Measurements from ENCODE around the gene AP1B1.
"Not testable (repeated sequence)": the region's sequence is repeated elsewhere in the genome, so short reads cannot be mapped to it uniquely, and the experiment has no call there.

DNA sequence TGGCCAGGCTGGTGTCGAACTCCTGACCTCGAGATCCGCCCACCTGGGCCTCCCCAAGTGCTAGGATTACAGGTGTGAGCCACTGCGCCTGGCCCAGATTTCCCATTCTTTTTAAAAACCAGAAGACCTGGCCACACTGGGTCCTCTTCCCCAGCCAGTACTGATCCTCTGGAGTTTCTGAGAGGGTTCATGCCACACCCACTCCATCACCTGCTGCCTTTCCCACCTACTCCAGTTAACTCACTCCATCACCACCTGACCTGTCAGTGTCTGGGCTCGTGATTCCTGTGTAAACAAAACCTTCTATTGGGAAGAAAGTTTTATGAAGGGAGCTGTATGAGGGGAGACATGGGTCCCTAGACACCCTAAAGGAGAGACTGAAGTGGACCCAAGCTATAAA, 30.3 kb upstream of the AP1B1 start:
- TF ChIP-seq, protein P1, sequence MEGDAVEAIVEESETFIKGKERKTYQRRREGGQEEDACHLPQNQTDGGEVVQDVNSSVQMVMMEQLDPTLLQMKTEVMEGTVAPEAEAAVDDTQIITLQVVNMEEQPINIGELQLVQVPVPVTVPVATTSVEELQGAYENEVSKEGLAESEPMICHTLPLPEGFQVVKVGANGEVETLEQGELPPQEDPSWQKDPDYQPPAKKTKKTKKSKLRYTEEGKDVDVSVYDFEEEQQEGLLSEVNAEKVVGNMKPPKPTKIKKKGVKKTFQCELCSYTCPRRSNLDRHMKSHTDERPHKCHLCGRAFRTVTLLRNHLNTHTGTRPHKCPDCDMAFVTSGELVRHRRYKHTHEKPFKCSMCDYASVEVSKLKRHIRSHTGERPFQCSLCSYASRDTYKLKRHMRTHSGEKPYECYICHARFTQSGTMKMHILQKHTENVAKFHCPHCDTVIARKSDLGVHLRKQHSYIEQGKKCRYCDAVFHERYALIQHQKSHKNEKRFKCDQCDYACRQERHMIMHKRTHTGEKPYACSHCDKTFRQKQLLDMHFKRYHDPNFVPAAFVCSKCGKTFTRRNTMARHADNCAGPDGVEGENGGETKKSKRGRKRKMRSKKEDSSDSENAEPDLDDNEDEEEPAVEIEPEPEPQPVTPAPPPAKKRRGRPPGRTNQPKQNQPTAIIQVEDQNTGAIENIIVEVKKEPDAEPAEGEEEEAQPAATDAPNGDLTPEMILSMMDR (IDR thresholded peaks at IDR 0.05; ENCODE audit: poor library complexity): not testable (repeated sequence)
- TF ChIP-seq EZH2 (IDR thresholded peaks at IDR 0.05; ENCODE audit: borderline replicate concordance); EZH2phosphoT487 (IDR thresholded peaks at IDR 0.05; ENCODE audit: low read depth, severe bottlenecking, unreplicated experiment): not testable (repeated sequence)
